GM12878 (cell line): ENCODE data around the gene LIMS2. TPM values are rescaled to one million over a fixed set of nuclear protein-coding genes. Genes with fewer than 3 reads are reported as not detected.

Experiments
- ATAC-seq: fragments of 200-7000 bp; cut with Tn5 transposase; 3 replicates; pipeline ENCODE4 v1.9.1; 2020; ENCODE audit warnings: mild to moderate bottlenecking, moderate library complexity
- BruUV-seq: library from RNA; stranded (reverse); fragments of 400-500 nt; replicated peaks from 2 replicates; lab custom pipeline; 2021; lab: Mats Ljungman, UMichigan
- CTCF ChIA-PET: fragments of 300-600 bp; sonication (Branson Sonifier 250); formaldehyde crosslinking; extraction: SDS; loops from one replicate; lab custom pipeline; 2021; ENCODE audit warnings: inconsistent platforms; lab: Yijun Ruan, JAX
- POLR2A ChIA-PET: fragments of 350-600 bp; formaldehyde crosslinking; extraction: SDS; loops from one replicate; lab custom pipeline; 2021; ENCODE audit warnings: inconsistent platforms; lab: Charles Lee
- RAD21 ChIA-PET: fragments of 300-600 bp; sonication (Branson Sonifier 250); formaldehyde crosslinking; loops from one replicate; lab custom pipeline; 2023; ENCODE audit warnings: antibody characterized with exemption; ENCODE audit not compliant: unreplicated experiment; lab: Charles Lee
- SMC1A ChIA-PET: fragments of 300-600 bp; sonication (Branson Sonifier 250); formaldehyde crosslinking; loops from one replicate; lab custom pipeline; 2023; ENCODE audit not compliant: unreplicated experiment, uncharacterized antibody; lab: Charles Lee
- DNase-seq: peaks from one replicate; pipeline ENCODE4 v3.0.0-alpha.2; 2011; ENCODE audit warnings: low read depth, low spot score
- FAIRE-seq: peaks from 3 replicates; lab custom pipeline; 2011; peaks lifted over from hg19 to GRCh38; lab: Jason Lieb, UNC
- H2AFZ ChIP-seq: 2 replicates; pipeline ENCODE4 v1.6.0; 2011; ENCODE audit warnings: low read depth, low read length, control low read depth; ENCODE audit not compliant: control insufficient read depth
- H3K27ac ChIP-seq: 2 replicates; pipeline ENCODE4 v1.5.1; 2011; ENCODE audit warnings: control low read depth; ENCODE audit not compliant: control insufficient read depth, insufficient read depth
- H3K27me3 ChIP-seq, 2 experiments: replicated peaks in 1 of 2; 2 replicates each; pipeline versions ENCODE4 v1.6.0 to v1.6.1; 2011; ENCODE audit warnings: low read length in 1 of 2; ENCODE audit not compliant: control insufficient read depth in 2 of 2, insufficient read depth in 2 of 2
- H3K36me3 ChIP-seq, 2 experiments: 2 replicates each; pipeline ENCODE4 v1.5.1; 2011; ENCODE audit warnings: low read length in 1 of 2; ENCODE audit not compliant: control insufficient read depth in 2 of 2, insufficient read depth in 2 of 2
- H3K4me1 ChIP-seq: 2 replicates; pipeline ENCODE4 v1.6.1; 2011; ENCODE audit warnings: mild to moderate bottlenecking, low read length, moderate library complexity, mixed read lengths; ENCODE audit not compliant: control insufficient read depth, insufficient read depth
- H3K4me2 ChIP-seq: 2 replicates; pipeline ENCODE4 v1.6.0; 2011; ENCODE audit warnings: control low read depth; ENCODE audit not compliant: control insufficient read depth, insufficient read depth
- H3K4me3 ChIP-seq: fragments of 200-600 bp; sonication (generic); 2 replicates; pipeline ENCODE4 v1.5.1; 2016
- H3K79me2 ChIP-seq: 2 replicates; pipeline ENCODE4 v1.6.0; 2011; ENCODE audit warnings: low read length; ENCODE audit not compliant: control insufficient read depth, insufficient read depth
- H3K9ac ChIP-seq: 2 replicates; pipeline ENCODE4 v1.8.0; 2011; ENCODE audit warnings: low read length, control low read depth, mixed read lengths; ENCODE audit not compliant: control insufficient read depth, insufficient read depth
- H3K9me3 ChIP-seq: replicated peaks from 3 replicates; pipeline ENCODE4 v1.5.1; 2011; ENCODE audit warnings: mild to moderate bottlenecking, low read length; ENCODE audit not compliant: control insufficient read depth, insufficient read depth
- H4K20me1 ChIP-seq: 2 replicates; pipeline ENCODE4 v1.6.0; 2011; ENCODE audit not compliant: control insufficient read depth, insufficient read depth
- ATF7 ChIP-seq: fragments of 450-650 bp; IDR thresholded peaks from 2 replicates; pipeline ENCODE4 v1.6.1; 2016; ENCODE audit warnings: low read depth, mild to moderate bottlenecking
- CEBPB ChIP-seq, 2 experiments: fragments of 150-350 bp in 1 of 2; IDR thresholded peaks; 2 replicates each; pipeline ENCODE4 v1.6.1; 2012 to 2014; ENCODE audit warnings: low read depth in 2 of 2, low read length in 2 of 2, borderline replicate concordance in 1 of 2, inconsistent platforms in 1 of 2
- ESRRA ChIP-seq: IDR thresholded peaks from 2 replicates; pipeline ENCODE4 v1.6.1; 2012; ENCODE audit warnings: mild to moderate bottlenecking, low read length, improper control_type of control experiment
- EZH2 ChIP-seq: IDR thresholded peaks from 2 replicates; pipeline ENCODE4 v1.6.1; 2012; ENCODE audit warnings: low read depth, mild to moderate bottlenecking, control low read depth, inconsistent platforms, low read length, borderline replicate concordance; ENCODE audit not compliant: control insufficient read depth
- FOXM1 ChIP-seq: IDR thresholded peaks from 2 replicates; pipeline ENCODE4 v1.6.1; 2012; ENCODE audit warnings: low read depth, mild to moderate bottlenecking, inconsistent platforms, low read length, moderate library complexity
- KAT2A ChIP-seq: conservative IDR thresholded peaks from 2 replicates; pipeline ENCODE4 v1.6.1; 2011; ENCODE audit warnings: low read depth, low read length; ENCODE audit not compliant: control insufficient read depth
- MEF2B ChIP-seq: fragments of 450-650 bp; IDR thresholded peaks from 2 replicates; pipeline ENCODE4 v1.6.1; 2018; ENCODE audit warnings: mild to moderate bottlenecking, moderate library complexity; ENCODE audit not compliant: partially characterized antibody, poor library complexity, severe bottlenecking
- MXI1 ChIP-seq: fragments of 150-350 bp; IDR thresholded peaks from 2 replicates; pipeline ENCODE4 v1.6.1; 2011; ENCODE audit warnings: low read depth, mild to moderate bottlenecking, inconsistent platforms, low read length, improper control_type of control experiment
- NBN ChIP-seq: fragments of 450-650 bp; IDR thresholded peaks from 2 replicates; pipeline ENCODE4 v1.6.1; 2016
- NFIC ChIP-seq: IDR thresholded peaks from 2 replicates; pipeline ENCODE4 v1.6.1; 2012; ENCODE audit warnings: low read depth, mild to moderate bottlenecking, inconsistent platforms, low read length, moderate library complexity
- PAX5 ChIP-seq: IDR thresholded peaks from 2 replicates; pipeline ENCODE4 v1.6.1; 2011; ENCODE audit warnings: low read depth, low read length, borderline replicate concordance
- SP1 ChIP-seq: IDR thresholded peaks from one replicate; pipeline ENCODE4 v1.6.1; 2011; ENCODE audit warnings: low read depth, low read length
- WGBS: methylation state at CpG from one replicate; pipeline ENCODE4 v1.1.6; 2016; ENCODE audit warnings: low lambda C conversion rate; ENCODE audit not compliant: insufficient replicate concordance, insufficient coverage; ENCODE audit errors: missing lambda C conversion rate; 5-methylcytosine and 5-hydroxymethylcytosine counted together
- in situ Hi-C: fragments of 300-500 bp; cut with MboI; formaldehyde crosslinking; loops from 9 replicates; pipeline ENCODE4 v1.14.3; 2018; ENCODE audit warnings: mixed read lengths
- intact Hi-C: fragments of 100-400 bp; cut with micrococcal nuclease; formaldehyde crosslinking; loops from one replicate; pipeline ENCODE4 v1.14.2; 2022; ENCODE audit not compliant: unreplicated experiment
- polyA plus RNA-seq, 11 experiments: library from polyadenylated mRNA; depleted of rRNA in 4 of 11; unstranded in 6 of 11; stranded (reverse) in 5 of 11; fragments of >200 nt; fragmentation: Nextera tagmentation in 4 of 11; fragmentation: Illumina TruSeq in 1 of 11; extraction: Ambion mirVana in 4 of 11; extraction: Trizol in 1 of 11; gene quantifications; 1 replicate in 1 of 11; 2 replicates in 10 of 11; pipeline versions ENCODE4 v1.2.1 to v1.2.3, GENCODE V29; 2011 to 2016; ENCODE audit warnings: inconsistent platforms in 2 of 11, missing spikeins in 2 of 11, low read depth in 1 of 11
- total RNA-seq, 4 experiments: library from RNA; depleted of rRNA in 3 of 4; stranded (reverse); fragments of >200 nt in 3 of 4; fragmentation: Illumina TruSeq in 1 of 4; extraction: Trizol in 1 of 4; gene quantifications; 2 replicates each; pipeline versions ENCODE4 v1.2.1 to v1.2.3, GENCODE V29; 2013 to 2021
- TF ChIP-seq, protein P1 (sequence below): IDR thresholded peaks from 2 replicates; pipeline ENCODE4 v1.6.1; 2011; ENCODE audit warnings: borderline replicate concordance, low read depth, mild to moderate bottlenecking, moderate library complexity, low read length; ENCODE audit not compliant: insufficient read depth, poor library complexity, severe bottlenecking

The LIMS2 gene
- total and polyA plus RNA-seq, 10 of the 15 experiments (the other 5 are each of a cell fraction or from before 2014, with no cell fraction given): 0.06 to 0.81 (median 0.16) TPM; not detected in 2

DNA sequence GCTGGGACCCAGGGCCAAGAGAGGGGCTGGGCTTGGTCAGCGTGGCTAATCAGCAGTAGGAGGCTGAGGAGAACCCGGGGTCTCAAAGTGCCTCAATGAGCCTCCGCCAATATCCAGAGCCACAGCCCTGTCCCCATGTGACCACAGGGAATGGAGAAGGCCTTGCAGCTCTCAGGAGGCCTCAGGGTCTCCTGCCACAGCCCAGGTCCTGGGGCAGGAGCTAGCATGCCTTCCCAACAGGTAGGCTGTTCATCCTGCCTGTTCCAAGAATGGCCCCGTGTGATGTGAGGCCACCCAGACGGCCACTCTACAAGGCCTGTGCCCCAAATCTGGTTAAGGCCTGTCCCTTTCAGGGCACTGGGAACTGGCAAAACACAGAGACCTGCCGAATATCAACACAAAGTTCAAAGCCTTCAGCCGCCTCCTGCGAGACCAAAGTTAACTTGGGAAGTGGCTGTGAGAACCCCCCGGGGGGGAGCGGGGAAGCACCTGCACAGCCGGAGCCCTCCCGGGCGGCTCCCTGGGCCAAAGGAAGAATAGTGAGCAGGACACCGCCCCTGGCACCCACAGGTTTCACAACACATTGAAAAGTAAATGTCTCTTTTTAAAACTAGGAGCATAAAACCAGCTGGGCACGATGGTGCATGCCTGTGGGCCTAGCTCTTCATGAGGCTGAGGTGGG, 4.5 kb upstream of the LIMS2 start:
- Histone ChIP-seq H4K20me1 (0 out of 2 replicates have a peak, but pooled peaks cover 3% of the 10 kb centered on the region), H3K4me1 (no peaks in the 10 kb centered on the region), H3K4me2 (no peak overlapping the region), H3K36me3 (no peaks in the 10 kb centered on the region), H3K79me2 (no peaks in the 10 kb centered on the region), H3K9me3 (no peaks in the 10 kb centered on the region)
- no TSS peak for BruUV-seq
- no peak for TF ChIP-seq MEF2B
- no peak for TF ChIP-seq SP1
- TF ChIP-seq NFIC: no peak
- TF ChIP-seq KAT2A: no peak
- no peak for TF ChIP-seq NBN
- no peak for TF ChIP-seq FOXM1
- TF ChIP-seq ATF7: no peak
- no peak for TF ChIP-seq EZH2
- no peak for TF ChIP-seq PAX5
- TF ChIP-seq, protein P1, sequence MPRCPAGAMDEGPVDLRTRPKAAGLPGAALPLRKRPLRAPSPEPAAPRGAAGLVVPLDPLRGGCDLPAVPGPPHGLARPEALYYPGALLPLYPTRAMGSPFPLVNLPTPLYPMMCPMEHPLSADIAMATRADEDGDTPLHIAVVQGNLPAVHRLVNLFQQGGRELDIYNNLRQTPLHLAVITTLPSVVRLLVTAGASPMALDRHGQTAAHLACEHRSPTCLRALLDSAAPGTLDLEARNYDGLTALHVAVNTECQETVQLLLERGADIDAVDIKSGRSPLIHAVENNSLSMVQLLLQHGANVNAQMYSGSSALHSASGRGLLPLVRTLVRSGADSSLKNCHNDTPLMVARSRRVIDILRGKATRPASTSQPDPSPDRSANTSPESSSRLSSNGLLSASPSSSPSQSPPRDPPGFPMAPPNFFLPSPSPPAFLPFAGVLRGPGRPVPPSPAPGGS: no peak
- no peak for TF ChIP-seq ESRRA
- no peak for TF ChIP-seq MXI1
- no peak for TF ChIP-seq CEBPB (IDR thresholded peaks at IDR 0.05; ENCODE audit: borderline replicate concordance in 1 of 2, low read depth in 2 of 2, low read length in 2 of 2)
- TF ChIP-seq, all 136 proteins: peak for 0
- H3K27ac ChIP-seq: no peak overlapping the region
- WGBS: 35% methylated on average over 15 of the region's 15 CpGs
- intact Hi-C loops (no loop called here), in situ Hi-C loops (no loop called here)
- FAIRE-seq (no peak), DNase-seq (no peak), ATAC-seq (no peak)
- no peak overlapping the region for H2AFZ ChIP-seq
- H3K4me3 ChIP-seq: no peak overlapping the region
- no peak overlapping the region for H3K9ac ChIP-seq
- H3K27me3 ChIP-seq: peaks cover 6 to 9% of the 10 kb centered on the region in 2 experiments
- ChIA-PET POLR2A (interaction anchor here (0.6 kb wide), 1 partner anchor 15 kb away, joined by 8 read pairs; no protein-coding TSS in a partner anchor), RAD21 (no interaction called here), SMC1A (no interaction called here), CTCF (no interaction called here)
